ACHN (cell line): ENCODE results near the gene NFS1.
"Not testable (repeated sequence)": the region's sequence is repeated elsewhere in the genome, so short reads cannot be mapped to it uniquely, and the experiment has no call there.

Experiments used
- DNase-seq: peaks from one replicate; pipeline ENCODE4 v3.0.0-alpha.2; 2015
- in situ Hi-C: cut with HindIII; loops from 2 replicates; pipeline ENCODE4 v1.10.0; 2017; ENCODE audit warnings: low sequenced_read_pairs, low pct_ligation_motif_present, low pct_unique_long_range_greater_than_20kb

Gene NFS1

DNA sequence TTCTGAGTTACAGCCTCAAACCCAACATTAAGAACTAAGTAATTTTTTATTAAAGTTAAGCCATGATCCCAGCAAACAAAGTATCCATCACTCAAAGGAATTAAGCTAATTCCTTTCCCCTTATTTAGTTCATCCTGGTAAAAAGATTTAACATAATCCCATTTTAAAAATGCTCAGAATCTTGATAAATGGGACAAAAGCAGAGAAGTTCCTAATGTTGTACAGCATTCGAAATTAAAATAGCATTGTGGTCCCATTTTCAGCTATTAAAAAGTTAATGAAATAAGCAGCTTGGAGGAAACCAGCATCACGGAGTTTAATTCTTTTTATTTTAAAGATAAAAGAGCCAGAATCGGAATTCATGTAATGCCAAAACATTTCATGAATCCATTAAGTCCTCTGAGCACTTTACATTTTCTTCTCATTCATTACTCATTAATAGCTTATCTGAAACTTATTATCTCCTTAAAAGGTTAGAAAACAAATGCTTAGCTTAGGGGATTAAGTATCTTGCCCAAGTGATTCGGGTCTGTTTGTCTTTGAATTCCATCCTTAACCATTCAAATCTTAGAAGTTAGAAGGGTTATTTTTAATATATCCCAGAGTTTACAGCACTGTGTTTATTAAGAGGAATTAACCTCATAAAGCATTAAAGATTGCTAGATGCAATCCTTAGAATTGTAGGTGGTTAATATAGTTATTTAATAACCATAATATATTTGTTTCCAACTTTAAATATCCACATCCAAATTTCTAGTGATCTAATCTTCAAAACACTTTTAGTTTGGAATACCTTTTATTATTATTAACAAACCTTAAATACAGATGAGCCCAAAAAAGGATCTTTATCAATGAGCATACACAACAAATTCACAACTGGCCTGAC is 31.7 kb upstream of the NFS1 start:
- no peak for DNase-seq
- in situ Hi-C loops: no loop called here

- DNase-seq: no peak
- in situ Hi-C loops: no loop called here
These were observed 30.9 kb upstream of the NFS1 start for GRCh38 chr20:35729836-35730582.

- no peak for DNase-seq
- in situ Hi-C loops: no loop called here
These were observed 30.2 kb upstream of the NFS1 start for GRCh38 chr20:35729283-35729807.

- in situ Hi-C loops: no loop called here
- DNase-seq: no peak
These were observed 27.9 kb upstream of the NFS1 start for GRCh38 chr20:35726842-35727711.

DNA sequence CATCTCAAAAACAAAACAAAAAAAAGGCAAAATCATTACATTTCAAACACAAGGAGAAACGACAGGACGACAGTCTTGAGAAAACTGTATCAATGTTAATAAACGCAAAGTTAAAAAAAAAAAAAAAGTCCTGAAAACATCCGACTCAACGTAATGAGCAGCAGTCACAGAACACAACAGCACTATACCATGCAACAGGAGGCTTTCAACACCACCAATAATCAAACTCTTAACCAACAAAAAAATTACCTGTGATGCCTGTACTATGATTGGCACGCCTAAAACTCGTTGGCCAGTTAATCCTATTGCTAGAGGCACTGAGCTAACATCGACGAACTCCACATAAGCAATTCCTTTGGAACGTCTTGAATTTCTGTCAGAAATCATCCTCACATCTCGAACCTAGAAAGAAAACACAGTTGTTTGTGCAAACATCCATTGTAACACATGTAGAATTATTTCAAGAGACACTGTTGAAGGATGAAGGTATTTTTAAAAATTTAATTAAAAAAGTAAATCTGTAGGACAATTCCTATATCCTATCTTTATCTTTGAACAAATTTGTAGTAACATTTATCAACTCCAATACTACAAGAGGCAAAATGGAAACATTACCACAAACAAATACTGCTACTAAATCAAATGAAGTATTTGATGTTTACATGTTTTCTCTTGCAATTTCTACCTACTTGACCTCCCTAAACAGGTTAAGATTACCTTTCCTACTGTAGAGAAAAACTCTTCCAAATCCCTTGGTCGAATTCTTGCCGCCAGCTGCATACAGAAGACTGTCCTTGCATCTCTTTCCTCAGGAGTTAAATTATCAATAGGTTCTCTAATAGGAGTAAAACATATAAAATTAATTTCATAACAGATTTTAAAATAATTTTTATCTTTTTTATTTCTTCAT is 25.4 kb upstream of the NFS1 start:
- in situ Hi-C loops: no loop called here
- no peak for DNase-seq

GRCh38 chr20:35723652-35724320 is 24.6 kb upstream of the NFS1 start:
- DNase-seq, in situ Hi-C loops: not testable (repeated sequence)

- DNase-seq: not testable (repeated sequence)
These were observed 24.1 kb upstream of the NFS1 start for GRCh38 chr20:35723275-35723639.

GRCh38 chr20:35721621-35722020 is 22.5 kb upstream of the NFS1 start:
- no peak for DNase-seq
- in situ Hi-C loops: no loop called here

More at GRCh38 chr20:35723275-35723639, 24.1 kb upstream of the NFS1 start:
- in situ Hi-C loops: not testable (repeated sequence)

DNA sequence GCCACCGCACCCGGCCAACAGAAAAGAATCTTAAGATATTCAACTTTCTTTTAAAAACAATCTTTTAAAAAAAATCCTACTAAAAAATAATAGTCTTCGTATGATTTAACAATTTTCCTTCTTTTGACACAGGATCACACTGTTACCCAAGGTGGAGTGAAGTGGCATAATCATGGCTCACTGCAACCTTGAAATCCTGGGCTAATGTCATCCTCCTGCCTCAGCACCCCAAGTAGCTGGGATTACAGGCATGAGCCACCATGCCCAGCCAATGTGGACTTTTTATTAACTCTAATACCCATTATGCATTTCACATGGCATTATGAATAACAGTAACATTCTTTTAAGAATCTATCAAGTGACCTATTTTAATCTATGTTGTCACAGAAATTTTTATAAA is 22.1 kb upstream of the NFS1 start:
- DNase-seq: no peak
- in situ Hi-C loops: no loop called here

DNA sequence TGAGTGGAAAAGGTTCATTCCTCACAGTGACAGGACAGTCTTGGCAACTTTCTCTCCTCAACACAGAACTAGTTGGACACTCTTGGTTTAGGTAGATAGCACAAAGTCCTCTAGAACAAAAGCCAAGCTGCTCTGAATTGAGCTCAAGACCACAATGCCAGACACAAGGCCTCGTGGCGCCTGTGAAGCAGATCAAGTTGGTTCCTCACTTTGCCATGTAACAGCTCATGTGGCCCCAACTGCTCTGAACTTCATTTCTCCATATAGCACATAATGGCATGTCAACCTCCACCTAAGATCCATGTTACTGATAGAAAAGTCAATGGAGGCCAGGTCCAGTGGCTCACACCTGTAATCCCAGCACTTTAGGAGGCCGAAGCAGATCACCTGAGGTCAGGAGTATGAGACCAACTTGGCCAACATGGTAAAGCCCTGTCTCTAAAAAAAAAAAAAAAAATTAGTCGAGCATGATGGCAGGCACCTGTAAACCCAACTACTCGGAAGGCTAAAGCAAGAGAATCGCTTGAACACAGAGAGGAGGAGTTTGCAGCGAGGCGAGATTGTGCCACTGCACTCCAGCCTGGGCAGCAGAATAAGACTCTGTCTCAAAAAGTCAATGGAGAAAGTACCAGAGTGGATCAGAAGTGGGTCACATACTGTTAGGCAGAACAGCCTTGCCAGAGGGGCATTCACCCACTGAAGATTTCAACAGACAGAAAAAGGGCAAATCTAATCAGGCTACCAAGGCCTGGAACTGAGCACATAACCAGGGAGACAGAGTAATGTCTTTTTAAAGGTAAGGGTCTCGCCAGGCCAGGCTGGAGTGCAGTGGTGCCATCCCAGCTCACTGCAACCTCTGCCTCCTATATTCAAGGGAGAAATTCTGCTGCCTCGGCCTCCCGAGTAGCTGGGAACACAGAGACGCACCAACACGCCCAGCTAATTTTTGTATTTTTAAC is 21.3 kb upstream of the NFS1 start:
- no peak for DNase-seq
- in situ Hi-C loops: no loop called here

DNA sequence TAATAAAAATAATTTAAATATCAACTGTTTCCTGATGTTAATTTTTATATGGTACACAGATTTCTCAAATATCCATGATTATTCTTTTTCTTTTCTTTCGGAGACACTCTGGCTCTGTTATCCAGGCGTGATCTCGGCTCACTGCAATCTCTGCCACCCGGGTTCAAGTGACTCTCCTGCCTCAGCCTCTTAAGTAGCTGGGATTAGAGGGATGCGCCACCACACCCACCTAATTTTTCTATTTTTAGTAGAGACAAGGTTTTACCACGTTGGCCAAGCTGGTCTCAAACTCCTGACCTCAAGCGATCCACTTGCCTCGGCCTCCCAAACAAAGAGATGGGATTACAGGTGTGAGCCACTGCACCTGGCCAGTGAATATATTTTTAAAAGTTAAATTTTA is 20.6 kb upstream of the NFS1 start:
- no peak for DNase-seq
- in situ Hi-C loops: no loop called here

- DNase-seq: no peak
- in situ Hi-C loops: no loop called here
These were observed 20.0 kb upstream of the NFS1 start for GRCh38 chr20:35718972-35719635.

DNA sequence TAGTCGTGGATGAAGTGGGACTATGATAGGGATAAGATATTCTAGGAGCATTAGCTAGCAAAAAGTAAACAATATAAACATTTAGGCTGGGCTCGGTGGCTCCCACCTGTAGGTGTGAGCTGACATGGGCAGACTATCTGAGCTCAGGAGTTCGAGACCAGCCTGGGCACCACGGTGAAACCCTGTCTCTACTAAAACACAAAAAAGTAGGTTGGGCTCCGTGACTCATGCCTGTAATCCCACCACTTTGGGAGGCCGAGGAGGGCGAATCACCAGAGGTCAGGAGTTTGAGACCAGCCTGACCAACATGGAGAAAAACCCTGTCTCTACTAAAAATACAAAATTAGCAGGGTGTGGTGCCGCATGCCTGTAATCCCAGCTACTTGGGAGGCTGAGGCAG is 19.2 kb upstream of the NFS1 start:
- in situ Hi-C loops: not testable (repeated sequence)

GRCh38 chr20:35716330-35716729 is 17.2 kb upstream of the NFS1 start:
- DNase-seq: no peak
- in situ Hi-C loops: no loop called here

More for the DNA sequence above, 19.2 kb upstream of the NFS1 start:
- not testable (repeated sequence) for DNase-seq

- no peak for DNase-seq
- in situ Hi-C loops: no loop called here
These were observed 16.5 kb upstream of the NFS1 start for GRCh38 chr20:35715652-35716051.

DNA sequence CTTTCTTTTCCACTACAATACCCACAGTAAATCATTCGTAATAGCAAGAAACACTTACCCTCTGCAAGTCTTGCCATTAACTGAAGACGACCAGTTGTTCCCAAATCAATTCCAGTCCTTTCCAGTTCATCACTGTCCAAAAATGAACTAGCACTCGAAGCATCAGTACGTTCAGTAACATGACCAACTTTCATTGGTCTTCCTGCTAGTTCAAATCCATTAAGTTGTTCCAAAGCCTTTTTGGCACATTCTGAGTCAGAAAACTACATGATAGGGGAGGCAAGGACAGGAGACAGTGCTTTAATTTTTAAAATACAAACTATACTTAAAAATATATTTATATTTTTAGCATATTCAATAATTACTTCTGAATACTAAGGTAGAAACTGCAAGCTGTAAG is 15.0 kb upstream of the NFS1 start:
- DNase-seq: no peak
- in situ Hi-C loops: no loop called here
